SK-N-SH (cell line): ENCODE measurements around the gene PAPOLB. TPM values are rescaled to one million over a fixed set of nuclear protein-coding genes. Genes with fewer than 3 reads are reported as not detected.

Experiments used
- CTCF ChIA-PET: fragments of 300-600, 350-600 bp; formaldehyde crosslinking; extraction: SDS; loops from one replicate; lab custom pipeline; 2021; lab: Yijun Ruan, JAX
- POLR2A ChIA-PET: fragments of 350-600 bp; sonication (Branson Sonifier 250); formaldehyde crosslinking; extraction: SDS; loops from one replicate; lab custom pipeline; 2020; ENCODE audit warnings: antibody characterized with exemption, inconsistent platforms; lab: Yijun Ruan, JAX
- DNase-seq: peaks from one replicate; pipeline ENCODE4 v3.0.0; 2012
- H2AFZ ChIP-seq: fragments of 200-600 bp; sonication (generic); 2 replicates; pipeline ENCODE4 v1.8.1; 2016; ENCODE audit warnings: antibody characterized with exemption, mild to moderate bottlenecking, low read depth
- H3F3A ChIP-seq: fragments of 200-600 bp; sonication (generic); replicated peaks from 2 replicates; pipeline ENCODE3; 2016; ENCODE audit warnings: antibody characterized with exemption, mild to moderate bottlenecking; ENCODE audit not compliant: insufficient read depth
- H3K27ac ChIP-seq, 2 experiments: fragments of 200-500 bp in 1 of 2; fragments of 200-600 bp in 1 of 2; sonication (Bioruptor generic) in 1 of 2; sonication (generic), shearing (Covaris generic) in 1 of 2; 2 replicates each; pipeline versions ENCODE4 v1.5.1 to v1.6.1; 2014 to 2016; ENCODE audit warnings: low read depth in 2 of 2, inconsistent platforms in 1 of 2, low read length in 1 of 2, mild to moderate bottlenecking in 1 of 2, mixed read lengths in 1 of 2
- H3K27me3 ChIP-seq: fragments of 200-600 bp; sonication (generic), shearing (Covaris generic); 2 replicates; pipeline ENCODE4 v1.6.1; 2016; ENCODE audit warnings: mixed run types; ENCODE audit not compliant: insufficient read depth
- H3K36me3 ChIP-seq, 2 experiments: fragments of 200-500 bp in 1 of 2; fragments of 200-600 bp in 1 of 2; sonication (Bioruptor generic) in 1 of 2; sonication (generic) in 1 of 2; replicated peaks in 1 of 2; 2 replicates each; pipeline versions ENCODE3 to v1.5.1; 2014 to 2016; ENCODE audit warnings: low read length in 1 of 2, mild to moderate bottlenecking in 1 of 2; ENCODE audit not compliant: insufficient read depth in 2 of 2, control insufficient read depth in 1 of 2
- H3K4me1 ChIP-seq, 2 experiments: fragments of 200-500 bp in 1 of 2; fragments of 200-600 bp in 1 of 2; sonication (Bioruptor generic) in 1 of 2; sonication (generic), shearing (Covaris generic) in 1 of 2; 2 replicates each; pipeline versions ENCODE4 v1.5.1 to v1.6.1; 2014 to 2016; ENCODE audit warnings: low read depth in 1 of 2, low read length in 1 of 2, mixed run types in 1 of 2; ENCODE audit not compliant: insufficient read depth in 2 of 2, control insufficient read depth in 1 of 2
- H3K4me2 ChIP-seq: fragments of 200-600 bp; sonication (generic), shearing (Covaris generic); 2 replicates; pipeline ENCODE4 v1.6.1; 2017; ENCODE audit warnings: mixed run types
- H3K4me3 ChIP-seq, 2 experiments: fragments of 200-500 bp in 1 of 2; fragments of 200-600 bp in 1 of 2; sonication (Bioruptor generic) in 1 of 2; sonication (generic), shearing (Covaris generic) in 1 of 2; 2 replicates each; pipeline versions ENCODE4 v1.5.1 to v1.8.1; 2014 to 2016; ENCODE audit warnings: low read depth in 2 of 2, inconsistent platforms in 1 of 2, low read length in 1 of 2, mild to moderate bottlenecking in 1 of 2, mixed read lengths in 1 of 2, moderate library complexity in 1 of 2
- H3K79me2 ChIP-seq: fragments of 200-600 bp; sonication (generic); 2 replicates; pipeline ENCODE4 v1.8.1; 2017; ENCODE audit warnings: mild to moderate bottlenecking; ENCODE audit not compliant: insufficient read depth
- H3K9ac ChIP-seq: fragments of 200-600 bp; sonication (generic); 2 replicates; pipeline ENCODE4 v1.6.1; 2017; ENCODE audit warnings: mixed run types
- H3K9me2 ChIP-seq: fragments of 200-600 bp; sonication (generic); 2 replicates; pipeline ENCODE4 v1.6.1; 2017; ENCODE audit warnings: mixed run types
- H3K9me3 ChIP-seq: fragments of 200-600 bp; sonication (generic); 2 replicates; pipeline ENCODE4 v1.6.1; 2017; ENCODE audit warnings: mixed run types, mild to moderate bottlenecking, moderate library complexity
- H4K20me1 ChIP-seq: fragments of 200-600 bp; sonication (generic); 2 replicates; pipeline ENCODE4 v1.6.1; 2017; ENCODE audit warnings: mild to moderate bottlenecking, mixed run types; ENCODE audit not compliant: insufficient read depth
- CHD2 ChIP-seq: fragments of 150-350 bp; IDR thresholded peaks from 2 replicates; pipeline ENCODE4 v1.6.1; 2018; ENCODE audit warnings: low read length; ENCODE audit not compliant: partially characterized antibody
- CTCF ChIP-seq: fragments of 200-600 bp; sonication (generic); IDR thresholded peaks from 2 replicates; pipeline ENCODE4 v1.6.1; 2017; ENCODE audit warnings: antibody characterized with exemption, mild to moderate bottlenecking, moderate library complexity
- ELF1 ChIP-seq: IDR thresholded peaks from 2 replicates; pipeline ENCODE4 v1.4.0; 2012
- FOSL2 ChIP-seq: IDR thresholded peaks from 2 replicates; pipeline ENCODE4 v1.4.0; 2012; ENCODE audit warnings: low read depth, mild to moderate bottlenecking, moderate library complexity, borderline replicate concordance
- JUND ChIP-seq: IDR thresholded peaks from 2 replicates; pipeline ENCODE4 v1.4.0; 2012
- MEF2A ChIP-seq: IDR thresholded peaks from 2 replicates; pipeline ENCODE4 v1.4.0; 2012; ENCODE audit warnings: low read depth, borderline replicate concordance
- NFIC ChIP-seq: IDR thresholded peaks from 2 replicates; pipeline ENCODE4 v1.4.0; 2012; ENCODE audit warnings: borderline replicate concordance
- PBX3 ChIP-seq: IDR thresholded peaks from 2 replicates; pipeline ENCODE4; 2012
- SIN3A ChIP-seq: IDR thresholded peaks from 2 replicates; pipeline ENCODE4 v1.6.1; 2012; ENCODE audit warnings: low read depth, mild to moderate bottlenecking, low read length, moderate library complexity, borderline replicate concordance
- TAF1 ChIP-seq: IDR thresholded peaks from 2 replicates; pipeline ENCODE4 v1.6.1; 2012; ENCODE audit warnings: low read depth, mild to moderate bottlenecking, low read length, moderate library complexity, borderline replicate concordance
- YY1 ChIP-seq: IDR thresholded peaks from 2 replicates; pipeline ENCODE4 v1.4.0; 2012; ENCODE audit warnings: low read depth, mild to moderate bottlenecking
- ZBTB33 ChIP-seq: IDR thresholded peaks from 2 replicates; pipeline ENCODE4 v1.4.0; 2012; ENCODE audit warnings: low read depth, borderline replicate concordance
- WGBS: methylation state at CpG from one replicate; pipeline ENCODE4 v1.1.6; 2017; ENCODE audit warnings: low lambda C conversion rate; 5-methylcytosine and 5-hydroxymethylcytosine counted together
- polyA plus RNA-seq, 3 experiments: library from polyadenylated mRNA; depleted of rRNA; stranded (reverse); fragments of >200 nt; gene quantifications; 2 replicates each; pipeline ENCODE4 v1.2.3, GENCODE V29; 2012

The PAPOLB gene
- polyA plus RNA-seq, 1 of the 3 experiments (the other 2 are of a cell fraction), result not detected

- 81% methylated on average over 6 of the region's 6 CpGs for WGBS
- ChIA-PET CTCF (interaction anchor here (0.9 to 22.9 kb wide), 6 partner anchors 21 to 234 kb away, joined by 4 to 645 read pairs (median 8); partner anchors contain the start of gene RADIL), POLR2A (no interaction called here)
- peaks cover 0 to 19% of the 10 kb centered on the region in 2 experiments; a peak in 2 of 4 replicates for H3K4me1 ChIP-seq
- no peaks in the 10 kb centered on the region for H4K20me1 ChIP-seq
- H3K4me3 ChIP-seq, result no peak overlapping the region
- H2AFZ ChIP-seq, result no peak overlapping the region
- peaks cover 3% of the 10 kb centered on the region for H3F3A ChIP-seq
- H3K36me3 ChIP-seq, result no peaks in the 10 kb centered on the region
- H3K27me3 ChIP-seq, result no peaks in the 10 kb centered on the region
- no peak overlapping the region for H3K9ac ChIP-seq
- no peaks in the 10 kb centered on the region for H3K79me2 ChIP-seq
- H3K9me2 ChIP-seq, result no peaks in the 10 kb centered on the region
- H3K9me3 ChIP-seq, result peaks cover 8% of the 10 kb centered on the region; the same call in 1 of the 2 replicates
- no peak overlapping the region for H3K27ac ChIP-seq
- TF ChIP-seq SIN3A (no peak), CTCF (no peak), JUND (no peak), CHD2 (no peak), YY1 (no peak), PBX3 (no peak), MEF2A (no peak), FOSL2 (no peak), NFIC (no peak), TAF1 (no peak), ELF1 (no peak), ZBTB33 (no peak)
- H3K4me2 ChIP-seq, result no peak overlapping the region
- no peak for DNase-seq
These were observed 10.1 kb downstream of the PAPOLB start for GRCh38 chr7:4851459-4852422.
